Astrocyte of the cerebellum (primary cell): ENCODE measurements around the gene DOCK2.

Experiments
- DNase-seq: peaks from one replicate; pipeline ENCODE4 v3.0.0-alpha.2; 2011; ENCODE audit warnings: low read depth
- H3K4me3 ChIP-seq: 2 replicates; pipeline ENCODE4 v1.5.1; 2011; ENCODE audit warnings: mild to moderate bottlenecking, low read depth, low read length, moderate library complexity
- in situ Hi-C: cut with HindIII; loops from 2 replicates; pipeline ENCODE4 v1.10.0; 2017; ENCODE audit warnings: low sequenced_read_pairs
- TF ChIP-seq, protein P1 (sequence below): IDR thresholded peaks from 2 replicates; pipeline ENCODE4 v1.5.1; 2012; ENCODE audit warnings: low read length, low read depth, moderate library complexity, mild to moderate bottlenecking; ENCODE audit errors: missing control alignments

DOCK2 gene

DNA sequence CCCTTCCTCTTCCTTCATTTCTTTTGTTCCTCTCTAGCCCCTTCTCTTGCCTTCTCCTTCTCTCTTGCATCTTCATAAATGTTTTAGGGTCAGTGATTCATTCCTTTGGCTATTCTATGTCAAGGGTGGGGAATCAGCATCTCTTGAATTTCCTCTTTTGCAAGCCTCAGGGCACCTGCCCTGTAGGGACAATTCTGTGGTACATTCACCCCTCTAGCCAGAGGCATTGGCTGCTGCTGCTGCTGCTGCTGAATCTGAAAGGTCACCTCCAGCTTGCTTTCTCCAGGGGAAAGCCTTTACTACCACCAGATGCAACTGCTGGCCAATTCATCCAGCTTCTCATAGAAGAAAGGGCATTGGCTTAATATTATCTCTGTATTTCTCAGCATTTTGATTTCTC is 255.9 kb downstream of the DOCK2 start:
- H3K4me3 ChIP-seq = no peak overlapping the region
- in situ Hi-C loops = no loop called here
- DNase-seq = no peak
- TF ChIP-seq, protein P1, sequence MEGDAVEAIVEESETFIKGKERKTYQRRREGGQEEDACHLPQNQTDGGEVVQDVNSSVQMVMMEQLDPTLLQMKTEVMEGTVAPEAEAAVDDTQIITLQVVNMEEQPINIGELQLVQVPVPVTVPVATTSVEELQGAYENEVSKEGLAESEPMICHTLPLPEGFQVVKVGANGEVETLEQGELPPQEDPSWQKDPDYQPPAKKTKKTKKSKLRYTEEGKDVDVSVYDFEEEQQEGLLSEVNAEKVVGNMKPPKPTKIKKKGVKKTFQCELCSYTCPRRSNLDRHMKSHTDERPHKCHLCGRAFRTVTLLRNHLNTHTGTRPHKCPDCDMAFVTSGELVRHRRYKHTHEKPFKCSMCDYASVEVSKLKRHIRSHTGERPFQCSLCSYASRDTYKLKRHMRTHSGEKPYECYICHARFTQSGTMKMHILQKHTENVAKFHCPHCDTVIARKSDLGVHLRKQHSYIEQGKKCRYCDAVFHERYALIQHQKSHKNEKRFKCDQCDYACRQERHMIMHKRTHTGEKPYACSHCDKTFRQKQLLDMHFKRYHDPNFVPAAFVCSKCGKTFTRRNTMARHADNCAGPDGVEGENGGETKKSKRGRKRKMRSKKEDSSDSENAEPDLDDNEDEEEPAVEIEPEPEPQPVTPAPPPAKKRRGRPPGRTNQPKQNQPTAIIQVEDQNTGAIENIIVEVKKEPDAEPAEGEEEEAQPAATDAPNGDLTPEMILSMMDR = no peak

DNA sequence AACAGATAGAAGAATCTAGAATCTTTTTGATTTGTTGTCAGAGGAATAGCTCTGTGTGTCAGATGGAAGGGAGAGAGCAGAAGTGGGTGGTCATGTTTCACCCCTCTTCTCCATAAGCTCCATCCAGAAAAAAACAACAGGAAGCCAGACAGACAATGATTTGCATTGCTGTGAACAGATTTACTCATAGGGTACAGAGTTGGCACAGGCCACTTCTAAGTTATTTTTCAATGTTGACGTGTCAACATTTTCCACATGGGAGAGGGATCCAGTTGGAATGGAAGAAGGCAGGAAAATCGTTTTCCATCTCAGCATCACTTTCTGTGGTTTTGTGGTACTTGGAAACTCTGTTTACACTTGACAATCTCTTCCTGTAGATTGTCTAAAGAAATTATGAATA is 256.5 kb downstream of the DOCK2 start:
- peak; percentile 12 for DNase-seq
- in situ Hi-C loops = no loop called here
- no peak overlapping the region for H3K4me3 ChIP-seq
- TF ChIP-seq, protein P1 = no peak

DNA sequence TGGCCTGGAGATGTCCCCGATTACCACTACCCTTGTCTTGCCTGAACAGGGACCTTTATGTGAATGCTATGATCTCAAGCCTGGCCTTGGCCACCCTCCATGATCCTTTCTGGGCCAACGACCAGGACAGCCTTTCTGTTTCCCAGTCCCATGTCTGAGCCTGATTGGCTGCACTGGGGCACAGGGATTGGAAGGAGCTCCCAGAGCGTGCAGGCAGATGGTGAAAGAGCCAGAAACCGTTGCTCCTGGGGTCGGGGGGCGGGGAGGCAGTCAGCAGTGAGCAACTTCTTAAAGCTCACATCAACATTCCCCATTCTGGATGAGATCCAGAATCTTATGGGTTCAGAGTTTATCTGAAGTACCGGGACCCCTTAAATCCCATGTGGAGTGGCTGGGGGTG is 258.9 kb downstream of the DOCK2 start:
- TF ChIP-seq, protein P1 = no peak
- in situ Hi-C loops = no loop called here
- no peak overlapping the region for H3K4me3 ChIP-seq
- DNase-seq = no peak

DNA sequence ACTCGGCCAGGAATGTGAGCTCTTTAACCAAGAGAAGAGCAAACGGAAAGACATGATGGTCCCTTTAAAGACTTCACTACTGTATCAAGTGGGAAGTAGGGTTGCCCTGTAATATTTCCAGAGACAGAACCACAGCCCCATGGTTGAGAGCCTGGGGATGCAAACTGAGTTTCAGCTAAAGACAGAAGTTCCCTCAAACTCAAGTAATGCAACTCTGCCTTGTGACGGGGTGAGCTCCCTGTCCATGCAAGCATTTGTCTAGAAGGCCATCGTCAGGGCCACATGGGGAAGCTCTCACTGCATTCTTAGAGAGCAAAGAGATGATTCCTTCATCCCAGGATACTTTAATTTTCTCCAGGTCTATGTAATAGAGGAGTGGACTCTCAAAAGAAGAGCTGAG is 260.4 kb downstream of the DOCK2 start:
- H3K4me3 ChIP-seq = no peak overlapping the region

DNA sequence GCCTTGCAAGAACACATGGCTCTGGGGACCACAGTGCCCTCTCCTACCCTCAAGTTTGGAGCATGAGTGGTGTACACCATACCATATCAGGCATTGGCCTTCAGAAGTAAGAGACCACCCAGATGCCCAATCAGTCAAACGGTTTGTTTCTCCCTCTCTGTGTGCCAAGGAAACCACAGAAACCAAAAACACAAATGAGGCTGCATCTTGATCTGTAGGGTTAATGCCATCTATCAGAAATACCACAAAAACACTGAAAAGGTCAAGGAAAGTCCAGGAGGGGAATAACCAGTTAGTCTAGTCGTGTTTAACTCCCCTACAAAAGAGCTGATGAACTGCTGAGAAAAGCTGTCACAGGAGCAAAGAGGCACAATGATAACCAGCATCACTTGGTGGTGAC is 264.8 kb downstream of the DOCK2 start:
- no peak for DNase-seq
- in situ Hi-C loops = no loop called here
- H3K4me3 ChIP-seq = no peak overlapping the region
- TF ChIP-seq, protein P1 = no peak

More for the DNA sequence above, 260.4 kb downstream of the DOCK2 start:
- TF ChIP-seq, protein P1 = no peak
- DNase-seq = no peak
- in situ Hi-C loops = no loop called here

DNA sequence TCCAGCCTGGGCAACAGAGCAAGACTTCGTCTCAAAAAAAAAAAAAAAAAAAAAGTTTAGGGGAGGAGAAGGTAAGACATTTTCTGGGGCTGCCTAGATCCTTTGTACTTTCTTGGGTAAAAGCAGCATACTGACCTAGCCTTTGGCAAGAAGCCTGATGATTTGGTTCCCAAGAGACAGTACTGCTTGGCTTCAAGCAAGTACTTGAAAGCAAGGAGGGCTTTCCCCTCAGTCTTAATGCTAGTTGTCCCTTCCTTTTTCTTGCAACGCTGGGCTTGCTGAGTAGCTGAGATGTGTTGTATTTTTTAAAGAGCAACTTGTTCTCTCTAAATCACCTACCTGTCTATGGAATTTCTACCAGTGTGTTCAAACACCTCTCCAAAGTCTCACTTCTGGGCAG is 267.0 kb downstream of the DOCK2 start:
- in situ Hi-C loops = no loop called here
- H3K4me3 ChIP-seq = no peak overlapping the region
- peak; percentile 42 for DNase-seq
- TF ChIP-seq, protein P1 = no peak

DNA sequence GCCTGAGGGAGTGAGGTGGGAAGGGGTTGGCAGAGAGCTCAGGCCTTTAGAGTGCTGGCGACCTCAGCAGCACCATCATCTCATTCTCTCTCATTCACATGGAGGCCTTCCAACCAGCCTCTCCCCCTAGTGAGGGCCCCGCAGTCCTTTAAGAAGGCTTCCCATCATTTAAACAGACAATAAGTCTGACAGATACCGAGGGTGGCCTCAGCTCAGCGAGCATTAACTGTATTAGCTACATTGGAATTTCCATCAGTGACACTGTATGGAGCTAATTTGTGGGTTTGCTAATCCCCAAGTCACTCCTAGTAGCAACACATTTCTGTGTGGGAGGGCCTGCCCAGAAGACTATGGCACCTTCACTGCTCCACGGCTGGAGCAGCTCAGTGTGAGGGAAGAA is 267.4 kb downstream of the DOCK2 start:
- no peak overlapping the region for H3K4me3 ChIP-seq
- no peak for DNase-seq
- TF ChIP-seq, protein P1 = no peak
- in situ Hi-C loops = no loop called here
